Lung (tissue), 12 donors: ENCODE results near the gene ZNF550. TPM values are rescaled to one million over a fixed set of nuclear protein-coding genes. Genes with fewer than 3 reads are reported as not detected.

Source experiments
- ATAC-seq: fragments of 200-7000 bp; cut with Tn5 transposase; one replicate; pipeline ENCODE4 v1.9.1; 2020; ENCODE audit warnings: moderate number of reproducible peaks; ENCODE audit not compliant: insufficient read depth, low FRiP score
- DNase-seq, 3 donors: peaks; one replicate each; pipeline ENCODE4 v3.0.0-alpha.2; 2013 to 2017
- H3K27ac ChIP-seq, 2 donors: one replicate each; pipeline ENCODE4 v1.5.1; 2013; ENCODE audit warnings: mild to moderate bottlenecking in 2 of 2, moderate library complexity in 2 of 2, control low read depth in 1 of 2, inconsistent platforms in 1 of 2, low read depth in 1 of 2, low read length in 1 of 2
- H3K27me3 ChIP-seq, 3 donors: one replicate each; pipeline ENCODE4 v1.5.1; 2013; ENCODE audit warnings: low read length in 2 of 3; ENCODE audit not compliant: control insufficient read depth in 3 of 3, insufficient read depth in 3 of 3
- H3K36me3 ChIP-seq, 4 donors: one replicate each; pipeline ENCODE4 v1.5.1; 2013; ENCODE audit warnings: low read length in 4 of 4, mild to moderate bottlenecking in 1 of 4, moderate library complexity in 1 of 4; ENCODE audit not compliant: control insufficient read depth in 4 of 4, insufficient read depth in 4 of 4
- H3K4me1 ChIP-seq, 5 donors: one replicate each; pipeline ENCODE4 v1.5.1; 2013; ENCODE audit warnings: low read length in 5 of 5, mild to moderate bottlenecking in 2 of 5, moderate library complexity in 1 of 5; ENCODE audit not compliant: control insufficient read depth in 5 of 5, insufficient read depth in 5 of 5
- H3K4me3 ChIP-seq: one replicate; pipeline ENCODE4 v1.5.1; 2013; ENCODE audit warnings: mild to moderate bottlenecking, control low read depth, moderate library complexity
- H3K9ac ChIP-seq, 2 donors: one replicate each; pipeline ENCODE4 v1.5.1; 2013; ENCODE audit warnings: low read length in 2 of 2, control low read depth in 1 of 2; ENCODE audit not compliant: insufficient read depth in 1 of 2
- H3K9me3 ChIP-seq, 4 donors: one replicate each; pipeline ENCODE4 v1.5.1; 2013; ENCODE audit warnings: low read length in 3 of 4, mild to moderate bottlenecking in 1 of 4, moderate library complexity in 1 of 4; ENCODE audit not compliant: control insufficient read depth in 4 of 4, insufficient read depth in 3 of 4
- WGBS, 2 donors: extraction: QIAGEN DNeasy Blood & Tissue Kit; methylation state at CpG; one replicate each; pipeline ENCODE4 v1.1.7; 2013; 5-methylcytosine and 5-hydroxymethylcytosine counted together
- polyA plus RNA-seq, 2 donors: library from polyadenylated mRNA; stranded (reverse); fragments of 200-250 nt; gene quantifications; one replicate each; pipeline ENCODE4 v1.2.1, GENCODE V29; 2013
- total RNA-seq, 2 donors: library from RNA; depleted of rRNA in 1 of 2; stranded (reverse); fragments of >200 nt in 1 of 2; gene quantifications; one replicate each; pipeline ENCODE4 v1.2.1, GENCODE V29; 2014 to 2021
- TF ChIP-seq, protein P1 (sequence below): IDR thresholded peaks from 2 replicates; pipeline ENCODE4 v1.5.1; 2012; ENCODE audit warnings: mild to moderate bottlenecking; ENCODE audit errors: control extremely low read depth, extremely low read depth
- donor health status: control.
- donor health status: control.
- donor health status: Bipolar disorder and iron deficiency.
- donor health status: healthy.
- donor health status: DM: yes; HTN: yes; CAD: no.

The ZNF550 gene
- total and polyA plus RNA-seq, 4 donors: 2.0 to 21.4 (median 5.7) TPM

DNA sequence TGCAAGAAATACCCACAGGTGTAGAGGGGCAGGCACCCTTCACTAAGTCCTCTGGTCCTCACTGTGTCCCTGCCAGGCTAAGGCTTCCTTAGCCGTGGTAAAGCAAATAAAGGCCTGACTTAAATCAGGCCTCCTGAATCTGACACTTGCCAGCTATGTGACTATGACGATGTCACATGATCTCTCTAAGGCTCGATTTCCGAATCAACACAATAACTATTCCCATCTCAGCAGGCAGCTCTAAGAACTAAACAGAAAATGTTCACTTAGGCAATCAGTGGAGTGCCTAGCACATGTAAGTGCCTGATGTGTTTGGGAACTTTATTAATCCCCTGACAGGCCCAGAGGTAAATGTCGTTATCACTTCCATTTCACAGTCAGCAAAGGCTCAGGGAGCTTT lies 2.0 kb downstream of the ZNF550 start:
- ATAC-seq: no peak
- H3K27me3 ChIP-seq: no peaks in the 10 kb centered on the region
- no peak overlapping the region for H3K27ac ChIP-seq
- 78 to 91% methylated on average over 5 of the region's 5 CpGs for WGBS, 2 donors
- H3K9ac ChIP-seq: no peak overlapping the region
- no peak for DNase-seq
- peaks cover 24 to 37% (median 31%) of the 10 kb centered on the region in 4 donors for H3K36me3 ChIP-seq
- peaks cover 0 to 29% (median 5%) of the 10 kb centered on the region in 4 donors for H3K9me3 ChIP-seq
- H3K4me1 ChIP-seq: peaks cover 5 to 14% (median 12%) of the 10 kb centered on the region in 5 donors
- H3K4me3 ChIP-seq: no peak overlapping the region
- TF ChIP-seq, protein P1, sequence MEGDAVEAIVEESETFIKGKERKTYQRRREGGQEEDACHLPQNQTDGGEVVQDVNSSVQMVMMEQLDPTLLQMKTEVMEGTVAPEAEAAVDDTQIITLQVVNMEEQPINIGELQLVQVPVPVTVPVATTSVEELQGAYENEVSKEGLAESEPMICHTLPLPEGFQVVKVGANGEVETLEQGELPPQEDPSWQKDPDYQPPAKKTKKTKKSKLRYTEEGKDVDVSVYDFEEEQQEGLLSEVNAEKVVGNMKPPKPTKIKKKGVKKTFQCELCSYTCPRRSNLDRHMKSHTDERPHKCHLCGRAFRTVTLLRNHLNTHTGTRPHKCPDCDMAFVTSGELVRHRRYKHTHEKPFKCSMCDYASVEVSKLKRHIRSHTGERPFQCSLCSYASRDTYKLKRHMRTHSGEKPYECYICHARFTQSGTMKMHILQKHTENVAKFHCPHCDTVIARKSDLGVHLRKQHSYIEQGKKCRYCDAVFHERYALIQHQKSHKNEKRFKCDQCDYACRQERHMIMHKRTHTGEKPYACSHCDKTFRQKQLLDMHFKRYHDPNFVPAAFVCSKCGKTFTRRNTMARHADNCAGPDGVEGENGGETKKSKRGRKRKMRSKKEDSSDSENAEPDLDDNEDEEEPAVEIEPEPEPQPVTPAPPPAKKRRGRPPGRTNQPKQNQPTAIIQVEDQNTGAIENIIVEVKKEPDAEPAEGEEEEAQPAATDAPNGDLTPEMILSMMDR: no peak

DNA sequence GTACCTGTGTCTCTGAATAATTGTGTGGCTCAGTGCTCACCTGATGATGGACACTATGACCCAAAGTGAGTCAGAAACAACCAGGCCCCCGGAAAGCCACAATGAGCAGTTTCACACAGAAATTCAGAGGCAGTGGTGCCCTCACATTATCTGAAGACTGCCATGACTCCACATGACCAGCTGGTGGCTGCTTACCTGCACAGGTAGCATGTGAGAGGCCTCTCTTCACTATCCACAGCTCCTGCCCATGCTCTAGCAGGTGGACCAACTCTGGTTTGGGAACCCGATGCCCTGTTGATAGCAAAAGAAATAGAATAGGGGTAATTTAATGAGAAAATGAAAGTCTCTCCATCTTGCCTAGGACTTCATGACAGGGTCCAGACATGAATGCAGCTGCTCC lies 7.2 kb downstream of the ZNF550 start:
- DNase-seq (no peak), ATAC-seq (no peak)
- Histone ChIP-seq H3K9ac (no peak overlapping the region), H3K36me3 (peaks cover 54 to 87% (median 73%) of the 10 kb centered on the region in 4 donors), H3K9me3 (peaks cover 0 to 50% (median 29%) of the 10 kb centered on the region in 4 donors), H3K27ac (no peak overlapping the region), H3K27me3 (no peaks in the 10 kb centered on the region), H3K4me3 (no peak overlapping the region), H3K4me1 (no peaks in the 10 kb centered on the region)
- TF ChIP-seq, protein P1: no peak
- WGBS, 2 donors: 98 to 99% methylated on average over 2 of the region's 2 CpGs

DNA sequence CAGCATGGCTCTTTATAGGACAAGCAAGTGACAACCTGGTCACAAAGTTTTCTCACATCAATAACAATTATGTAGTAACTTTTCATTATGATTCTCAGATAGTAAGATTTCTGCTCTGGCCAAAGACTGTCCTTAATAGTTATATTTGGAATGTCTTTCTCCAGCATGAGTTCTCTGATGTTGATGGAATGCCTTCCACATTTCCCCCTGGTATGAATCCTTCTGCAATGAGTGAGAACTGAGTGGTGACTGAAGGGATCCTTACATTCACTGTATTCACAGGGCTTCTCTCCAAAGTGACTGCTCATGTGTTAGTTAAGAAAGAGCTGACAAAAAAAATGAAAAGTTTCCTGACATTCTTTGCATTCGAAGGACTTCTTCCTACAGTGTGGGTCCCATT lies 13.2 kb downstream of the ZNF550 start:
- no peaks in the 10 kb centered on the region for H3K27me3 ChIP-seq
- ATAC-seq: no peak
- H3K27ac ChIP-seq: no peak overlapping the region
- no peak overlapping the region for H3K4me3 ChIP-seq
- DNase-seq: no peak
- peaks cover 33 to 95% (median 78%) of the 10 kb centered on the region in 4 donors for H3K36me3 ChIP-seq
- 96 to 100% methylated on average over 1 of the region's 1 CpG for whole genome bisulfite sequencing, 2 donors
- peaks cover 11 to 62% (median 46%) of the 10 kb centered on the region in 4 donors for H3K9me3 ChIP-seq
- no peak overlapping the region for H3K9ac ChIP-seq
- no peaks in the 10 kb centered on the region for H3K4me1 ChIP-seq
- TF ChIP-seq, protein P1: no peak

DNA sequence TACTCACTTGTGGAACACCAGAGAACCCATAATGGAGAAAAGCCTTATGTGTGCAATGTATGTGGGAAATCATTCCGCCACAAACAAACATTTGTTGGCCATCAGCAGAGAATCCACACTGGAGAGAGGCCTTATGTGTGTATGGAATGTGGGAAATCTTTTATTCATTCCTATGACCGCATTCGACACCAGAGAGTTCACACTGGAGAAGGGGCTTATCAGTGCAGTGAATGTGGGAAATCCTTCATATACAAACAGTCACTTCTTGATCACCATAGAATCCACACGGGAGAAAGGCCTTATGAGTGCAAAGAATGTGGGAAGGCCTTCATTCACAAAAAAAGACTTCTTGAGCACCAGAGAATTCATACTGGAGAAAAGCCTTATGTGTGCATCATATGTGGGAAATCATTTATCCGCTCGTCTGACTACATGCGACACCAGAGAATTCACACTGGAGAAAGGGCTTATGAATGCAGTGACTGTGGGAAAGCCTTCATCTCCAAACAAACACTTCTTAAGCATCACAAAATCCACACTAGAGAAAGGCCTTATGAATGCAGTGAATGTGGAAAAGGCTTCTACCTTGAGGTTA lies 21.6 kb downstream of the ZNF550 start:
- H3K4me1 ChIP-seq: no peaks in the 10 kb centered on the region
- peaks cover 39 to 88% (median 73%) of the 10 kb centered on the region in 4 donors for H3K36me3 ChIP-seq
- no peak for ATAC-seq
- no peak overlapping the region for H3K27ac ChIP-seq
- TF ChIP-seq, protein P1: no peak
- no peaks in the 10 kb centered on the region for H3K27me3 ChIP-seq
- 97 to 98% methylated on average over 7 of the region's 7 CpGs for WGBS, 2 donors
- H3K4me3 ChIP-seq: no peak overlapping the region
- no peak overlapping the region for H3K9ac ChIP-seq
- peaks cover 26 to 76% (median 62%) of the 10 kb centered on the region in 4 donors for H3K9me3 ChIP-seq
- DNase-seq: no peak
